Fibroblast of the conjunctiva (primary cell): ENCODE results near the gene F13A1.

Source experiments
- DNase-seq: peaks from one replicate; pipeline ENCODE4 v3.0.0-alpha.2; 2010; ENCODE audit warnings: low read depth

The F13A1 gene

GRCh38 chr6:6243846-6244245, 76.6 kb downstream of the F13A1 start:
- DNase-seq = no peak

- DNase-seq = no peak
Measured at GRCh38 chr6:6239598-6240581, 80.6 kb downstream of the F13A1 start.

- no peak for DNase-seq
Measured at GRCh38 chr6:6236730-6237469, 83.6 kb downstream of the F13A1 start.

GRCh38 chr6:6235786-6236185, 84.7 kb downstream of the F13A1 start:
- DNase-seq = no peak

GRCh38 chr6:6234963-6235362, 85.5 kb downstream of the F13A1 start:
- DNase-seq = no peak

GRCh38 chr6:6230286-6230685, 90.2 kb downstream of the F13A1 start:
- DNase-seq = no peak

- no peak for DNase-seq
Measured at GRCh38 chr6:6227896-6228295, 92.6 kb downstream of the F13A1 start.

- no peak for DNase-seq
Measured at GRCh38 chr6:6225885-6226529, 94.5 kb downstream of the F13A1 start.

- no peak for DNase-seq
Measured at GRCh38 chr6:6224933-6225486, 95.5 kb downstream of the F13A1 start.

GRCh38 chr6:6221787-6222535, 98.5 kb downstream of the F13A1 start:
- DNase-seq = no peak

GRCh38 chr6:6220718-6221117, 99.7 kb downstream of the F13A1 start:
- no peak for DNase-seq

- no peak for DNase-seq
Measured at GRCh38 chr6:6219716-6220115, 100.7 kb downstream of the F13A1 start.

GRCh38 chr6:6218759-6219085, 101.7 kb downstream of the F13A1 start:
- DNase-seq = no peak

GRCh38 chr6:6217855-6218758, 102.4 kb downstream of the F13A1 start:
- DNase-seq = no peak

GRCh38 chr6:6210994-6211393, 109.5 kb downstream of the F13A1 start:
- DNase-seq = no peak

- DNase-seq = no peak
Measured at GRCh38 chr6:6202886-6203285, 117.6 kb downstream of the F13A1 start.

- no peak for DNase-seq
Measured at GRCh38 chr6:6201200-6201599, 119.3 kb downstream of the F13A1 start.

GRCh38 chr6:6199678-6200077, 120.8 kb downstream of the F13A1 start:
- no peak for DNase-seq

GRCh38 chr6:6196762-6197161, 123.7 kb downstream of the F13A1 start:
- no peak for DNase-seq

- DNase-seq = no peak
Measured at GRCh38 chr6:6195080-6195479, 125.4 kb downstream of the F13A1 start.
